ENCODE results near the gene PTGES2.

PTGES2 gene

GRCh38 chr9:128121924-128122808 lies 5.4 kb downstream of the PTGES2 start:
- TF ChIP-seq CTCF (IDR thresholded peaks at IDR 0.05; ENCODE audit: low read depth, low read length), result no peak
- no peak for DNase-seq (ENCODE audit: low read depth, low spot score)
- no peak overlapping the region for H3K4me3 ChIP-seq (ENCODE audit: low read depth, low read length)
- in situ Hi-C loops (cut with HindIII; ENCODE audit: low sequenced_read_pairs), result no loop called here

DNA sequence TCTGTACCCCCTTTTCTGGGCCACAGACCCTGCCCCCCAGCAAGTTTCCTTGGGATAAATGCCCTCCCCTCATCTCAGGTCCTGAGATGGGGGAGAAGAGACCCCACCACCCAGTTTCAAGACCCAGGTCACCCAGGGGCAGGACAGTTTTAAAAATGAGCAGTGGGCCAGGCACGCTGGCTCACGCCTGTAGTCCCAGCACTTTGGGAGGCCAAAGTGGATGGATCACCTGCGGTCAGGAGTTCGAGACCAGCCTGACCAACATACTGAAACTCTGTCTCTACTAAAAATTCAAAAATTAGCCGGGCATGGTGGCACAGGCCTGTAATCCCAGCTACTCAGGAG lies 6.1 kb downstream of the PTGES2 start:
- no peak overlapping the region for H3K4me3 ChIP-seq (ENCODE audit: low read depth, low read length)
- in situ Hi-C loops (cut with HindIII; ENCODE audit: low sequenced_read_pairs), result no loop called here
- DNase-seq (ENCODE audit: low read depth, low spot score), result no peak
- TF ChIP-seq CTCF (IDR thresholded peaks at IDR 0.05; ENCODE audit: low read depth, low read length), result no peak

GRCh38 chr9:128120741-128121465 lies 6.6 kb downstream of the PTGES2 start:
- no peak overlapping the region for H3K4me3 ChIP-seq (ENCODE audit: low read depth, low read length)
- in situ Hi-C loops (cut with HindIII; ENCODE audit: low sequenced_read_pairs), result no loop called here
- no peak for DNase-seq (ENCODE audit: low read depth, low spot score)
- TF ChIP-seq CTCF (IDR thresholded peaks at IDR 0.05; ENCODE audit: low read depth, low read length), result no peak

GRCh38 chr9:128120061-128120740 lies 7.3 kb downstream of the PTGES2 start:
- H3K4me3 ChIP-seq (ENCODE audit: low read depth, low read length), result no peak overlapping the region
- in situ Hi-C loops (cut with HindIII; ENCODE audit: low sequenced_read_pairs), result no loop called here
- no peak for DNase-seq (ENCODE audit: low read depth, low spot score)
- no peak for TF ChIP-seq CTCF (IDR thresholded peaks at IDR 0.05; ENCODE audit: low read depth, low read length)

DNA sequence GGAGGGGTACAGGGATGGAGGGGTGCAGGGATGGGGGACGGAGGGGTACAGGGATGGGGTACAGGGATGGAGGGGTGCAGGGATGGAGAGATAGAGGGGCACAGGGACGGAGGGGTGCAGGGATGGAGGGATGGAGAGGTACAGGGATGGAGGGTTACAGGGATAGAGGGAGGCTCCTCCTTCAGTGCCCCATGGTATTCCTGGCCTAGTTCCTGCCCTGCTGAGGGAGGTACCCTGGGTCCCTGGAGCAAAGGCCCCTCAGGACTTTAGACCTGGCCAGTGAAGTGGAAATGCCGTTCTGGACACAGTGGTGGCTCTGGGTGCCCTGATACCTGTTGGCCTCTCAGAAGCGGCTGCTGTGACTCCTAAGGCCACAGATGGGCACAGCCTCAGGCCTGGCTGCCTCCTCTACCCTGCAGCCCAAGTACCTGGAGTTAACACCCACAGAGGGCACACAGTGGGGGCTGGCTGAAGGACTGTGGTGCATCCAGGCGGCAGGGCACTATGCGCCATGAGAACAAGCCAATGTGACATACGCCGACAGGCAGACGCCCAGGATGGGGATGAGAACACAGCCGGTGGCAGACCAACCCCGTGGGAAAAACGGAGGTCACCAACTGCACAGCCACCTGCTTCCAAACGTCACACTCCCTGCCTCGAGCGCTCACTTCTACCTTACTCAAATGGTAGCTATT lies 8.4 kb downstream of the PTGES2 start:
- DNase-seq (ENCODE audit: low read depth, low spot score), result no peak
- in situ Hi-C loops (cut with HindIII; ENCODE audit: low sequenced_read_pairs), result no loop called here
- no peak for TF ChIP-seq CTCF (IDR thresholded peaks at IDR 0.05; ENCODE audit: low read depth, low read length)
- H3K4me3 ChIP-seq (ENCODE audit: low read depth, low read length), result no peak overlapping the region

GRCh38 chr9:128118472-128118857 lies 9.1 kb downstream of the PTGES2 start:
- in situ Hi-C loops (cut with HindIII; ENCODE audit: low sequenced_read_pairs), result no loop called here
- no peak for TF ChIP-seq CTCF (IDR thresholded peaks at IDR 0.05; ENCODE audit: low read depth, low read length)
- H3K4me3 ChIP-seq (ENCODE audit: low read depth, low read length), result no peak overlapping the region
- DNase-seq (ENCODE audit: low read depth, low spot score), result no peak

Data from astrocyte of the spinal cord (primary cell).